K562 (cell line): ENCODE data around the gene ITPR3. TPM values are rescaled to one million over a fixed set of nuclear protein-coding genes. Genes with fewer than 3 reads are reported as not detected.

Source experiments
- ATAC-seq: fragments of 200-7000 bp; cut with Tn5 transposase; 3 replicates; pipeline ENCODE4 v1.9.1; 2020; ENCODE audit warnings: moderate library complexity
- BruUV-seq: library from RNA; stranded (reverse); fragments of 400-500 nt; replicated peaks from 2 replicates; lab custom pipeline; 2021; lab: Mats Ljungman, UMichigan
- CTCF ChIA-PET: fragments of 300-600 bp; formaldehyde crosslinking; extraction: SDS; loops from one replicate; lab custom pipeline; 2021; ENCODE audit warnings: low intra/inter-chr PET ratio; lab: Yijun Ruan, JAX
- POLR2A ChIA-PET: fragments of 300-600, 350-650 bp; sonication (Branson Sonifier 250); formaldehyde crosslinking; extraction: SDS; loops from one replicate; lab custom pipeline; 2021; ENCODE audit warnings: antibody characterized with exemption, inconsistent platforms; lab: Yijun Ruan, JAX
- DNase-seq, 4 experiments: peaks; one replicate each; pipeline versions ENCODE4 v3.0.0 to v3.0.0-alpha.2; 2011 to 2018; ENCODE audit warnings: low spot score in 3 of 4, mixed read lengths in 3 of 4; ENCODE audit errors: extremely low read depth in 1 of 4
- FAIRE-seq: peaks from 2 replicates; lab custom pipeline; 2011; peaks lifted over from hg19 to GRCh38; lab: Jason Lieb, UNC
- H2AFZ ChIP-seq: 2 replicates; pipeline ENCODE4 v1.6.0; 2011; ENCODE audit warnings: low read depth, low read length, control low read depth, inconsistent platforms
- H3K27ac ChIP-seq: fragments of 200-600 bp; 3 replicates; pipeline ENCODE4 v1.8.0; 2011; ENCODE audit warnings: low read depth, mild to moderate bottlenecking, control low read depth, inconsistent platforms, low read length, moderate library complexity, mixed read lengths; ENCODE audit errors: extremely low read depth
- H3K27me3 ChIP-seq, 2 experiments: fragments of 300-600 bp in 1 of 2; 2 replicates in 1 of 2; 3 replicates in 1 of 2; pipeline versions ENCODE4 v1.6.0 to v1.8.0; 2011; ENCODE audit warnings: inconsistent platforms in 2 of 2, low read length in 2 of 2, mild to moderate bottlenecking in 1 of 2, mixed read lengths in 1 of 2, moderate library complexity in 1 of 2; ENCODE audit not compliant: control insufficient read depth in 2 of 2, insufficient read depth in 2 of 2
- H3K36me3 ChIP-seq: fragments of 300-600 bp; 3 replicates; pipeline ENCODE4 v1.8.0; 2011; ENCODE audit warnings: mild to moderate bottlenecking, low read length, inconsistent platforms; ENCODE audit not compliant: control insufficient read depth, insufficient read depth
- H3K4me1 ChIP-seq, 2 experiments: fragments of 200-600 bp in 1 of 2; replicated peaks in 1 of 2; 2 replicates in 1 of 2; 3 replicates in 1 of 2; pipeline versions ENCODE4 v1.5.1 to v1.8.0; 2011; ENCODE audit warnings: inconsistent platforms in 2 of 2, low read length in 2 of 2, mild to moderate bottlenecking in 1 of 2, mixed read lengths in 1 of 2, moderate library complexity in 1 of 2; ENCODE audit not compliant: control insufficient read depth in 2 of 2, insufficient read depth in 2 of 2
- H3K4me2 ChIP-seq: 2 replicates; pipeline ENCODE4 v1.6.1; 2011; ENCODE audit warnings: low read length, control low read depth, inconsistent platforms, mixed read lengths; ENCODE audit not compliant: insufficient read depth
- H3K4me3 ChIP-seq: fragments of 200-600 bp; sonication (generic), shearing (Covaris generic); 2 replicates; pipeline ENCODE4 v1.5.1; 2016; ENCODE audit warnings: control low read depth, inconsistent platforms
- H3K79me2 ChIP-seq: fragments of 200-600 bp; 3 replicates; pipeline ENCODE4 v1.8.0; 2011; ENCODE audit warnings: low read length, inconsistent platforms; ENCODE audit not compliant: control insufficient read depth, insufficient read depth
- H3K9ac ChIP-seq, 2 experiments: 2 replicates each; pipeline versions ENCODE4 v1.6.0 to v1.6.1; 2011; ENCODE audit warnings: low read depth in 2 of 2, low read length in 2 of 2, control low read depth in 1 of 2, inconsistent platforms in 1 of 2, mild to moderate bottlenecking in 1 of 2, mixed read lengths in 1 of 2; ENCODE audit not compliant: insufficient read depth in 1 of 2
- H3K9me1 ChIP-seq: one replicate; pipeline ENCODE4 v1.6.0; 2011; ENCODE audit warnings: inconsistent platforms, mild to moderate bottlenecking, low read length, moderate library complexity; ENCODE audit not compliant: control insufficient read depth, insufficient read depth
- H3K9me3 ChIP-seq: replicated peaks from 2 replicates; pipeline ENCODE4 v1.5.1; 2011; ENCODE audit warnings: low read depth, low read length, inconsistent platforms; ENCODE audit not compliant: control insufficient read depth, insufficient read depth
- H4K20me1 ChIP-seq: replicated peaks from 2 replicates; pipeline ENCODE4 v1.6.1; 2011; ENCODE audit warnings: low read length, inconsistent platforms, mixed read lengths; ENCODE audit not compliant: control insufficient read depth, insufficient read depth
- HDGF ChIP-seq: fragments of 450-650 bp; IDR thresholded peaks from 2 replicates; pipeline ENCODE4 v1.6.1; 2016
- KAT2B ChIP-seq: IDR thresholded peaks from one replicate; pipeline ENCODE4 v1.6.1; 2012; ENCODE audit warnings: low read depth, mild to moderate bottlenecking, control low read depth, inconsistent platforms, low read length, moderate library complexity
- POLR2G ChIP-seq: fragments of 200-400 bp; formaldehyde crosslinking; IDR thresholded peaks from 2 replicates; pipeline ENCODE4 v1.6.1; 2017; ENCODE audit warnings: low read depth, mild to moderate bottlenecking, antibody characterized with exemption, low read length, moderate library complexity
- RB1 ChIP-seq: fragments of 450-650 bp; IDR thresholded peaks from 2 replicates; pipeline ENCODE4 v1.6.1; 2017; ENCODE audit warnings: low read depth, mild to moderate bottlenecking
- RBFOX2 ChIP-seq: fragments of 200-400 bp; formaldehyde crosslinking; IDR thresholded peaks from 2 replicates; pipeline ENCODE4 v1.6.1; 2017; ENCODE audit warnings: low read depth, mild to moderate bottlenecking, low read length, moderate library complexity
- SAFB2 ChIP-seq: fragments of 200-400 bp; formaldehyde crosslinking; IDR thresholded peaks from 2 replicates; pipeline ENCODE4 v1.6.1; 2018; ENCODE audit warnings: borderline replicate concordance, low read length, low read depth, moderate library complexity; ENCODE audit not compliant: severe bottlenecking
- ZEB2 ChIP-seq: fragments of 450-650 bp; IDR thresholded peaks from 2 replicates; pipeline ENCODE4 v1.6.1; 2016
- ZNF212 ChIP-seq: fragments of 450-650 bp; formaldehyde crosslinking; IDR thresholded peaks from 2 replicates; pipeline ENCODE4 v1.4.0; 2020; ENCODE audit warnings: mild to moderate bottlenecking
- WGBS: fragments of 100-300 bp; shearing (Covaris generic); methylation state at CpG from one replicate; pipeline ENCODE4 v1.1.6; 2016; ENCODE audit warnings: low coverage, mixed read lengths; ENCODE audit not compliant: insufficient coverage; ENCODE audit errors: missing lambda C conversion rate; 5-methylcytosine and 5-hydroxymethylcytosine counted together
- in situ Hi-C: fragments of 300-500 bp; cut with MboI; formaldehyde crosslinking; loops from 4 replicates; pipeline ENCODE4 v1.15.0; 2018; ENCODE audit warnings: inconsistent platforms, mixed read lengths
- intact Hi-C: fragments of 100-400 bp; cut with micrococcal nuclease; formaldehyde crosslinking; loops from 2 replicates; pipeline ENCODE4 v1.14.2; 2022
- polyA plus RNA-seq, 8 experiments: library from polyadenylated mRNA; depleted of rRNA in 4 of 8; stranded (reverse) in 5 of 8; unstranded in 3 of 8; fragments of >200 nt; fragmentation: Nextera tagmentation in 2 of 8; fragmentation: Illumina TruSeq in 1 of 8; extraction: Ambion mirVana in 2 of 8; extraction: Trizol in 1 of 8; gene quantifications; 2 replicates each; pipeline versions ENCODE4 v1.2.1 to v1.2.3, GENCODE V29; 2011 to 2014; ENCODE audit warnings: inconsistent platforms in 1 of 8, missing spikeins in 1 of 8
- total RNA-seq, 7 experiments: library from RNA; depleted of rRNA in 6 of 7; stranded (reverse); fragments of >200 nt in 6 of 7; fragmentation: Illumina TruSeq in 2 of 7; extraction: Trizol in 2 of 7; gene quantifications; 2 replicates each; pipeline versions ENCODE4 v1.2.1 to v1.2.3, GENCODE V29; 2011 to 2021; ENCODE audit warnings: low replicate concordance in 1 of 7
- TF ChIP-seq, protein P1 (sequence below): fragments of 150-350 bp; IDR thresholded peaks from 2 replicates; pipeline ENCODE4 v1.6.1; 2014; ENCODE audit warnings: low read depth, mild to moderate bottlenecking, low read length, borderline replicate concordance

Gene ITPR3
- total and polyA plus RNA-seq, 9 of the 15 experiments (the other 6 are each of a cell fraction or from before 2014, with no cell fraction given) = 0.39 to 35.7 (median 13.2) TPM

DNA sequence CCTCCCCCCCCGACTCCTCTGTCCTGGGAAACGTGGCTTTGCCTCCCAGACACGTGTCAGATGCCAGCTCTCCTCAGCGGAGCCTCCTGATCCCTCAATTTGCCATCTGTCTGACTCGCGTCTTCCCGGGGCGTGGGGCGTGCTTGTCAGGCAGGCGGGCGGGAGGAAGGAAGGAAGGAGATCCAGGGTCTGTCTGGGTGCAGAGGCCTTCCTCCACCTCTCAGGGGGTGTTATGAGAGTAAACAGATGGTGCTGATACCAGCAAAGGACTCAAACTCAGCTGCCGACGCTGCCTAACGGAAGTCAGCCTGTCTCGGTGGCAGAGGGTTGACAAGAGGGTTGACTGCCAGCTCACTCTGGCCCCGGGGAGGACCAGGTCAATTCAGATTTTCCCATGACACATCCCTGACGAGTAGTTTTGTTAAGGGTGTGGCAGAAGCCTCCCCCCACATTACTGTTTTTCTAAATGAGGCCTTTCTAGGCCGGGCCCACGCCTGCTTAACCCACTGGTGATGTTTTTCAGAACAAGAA, 73.3 kb downstream of the ITPR3 start:
- no peak overlapping the region for H2AFZ ChIP-seq
- H3K27me3 ChIP-seq = no peaks in the 10 kb centered on the region
- H3K4me2 ChIP-seq = no peak overlapping the region
- H3K36me3 ChIP-seq = peaks cover 100% of the 10 kb centered on the region
- CTCF ChIA-PET = no interaction called here
- H4K20me1 ChIP-seq = peaks cover 9% of the 10 kb centered on the region; the same call in 1 of the 2 replicates
- 66% methylated on average over 18 of the region's 19 CpGs for whole genome bisulfite sequencing
- no peak overlapping the region for H3K4me3 ChIP-seq
- FAIRE-seq (no peak), DNase-seq (peak in 2 of 4 experiments; percentile 50 to 56), ATAC-seq (no peak; the same call in 2 of the 3 replicates)
- no TSS peak for BruUV-seq
- H3K9me3 ChIP-seq = no peaks in the 10 kb centered on the region
- no peaks in the 10 kb centered on the region for H3K79me2 ChIP-seq
- peaks cover 5 to 26% of the 10 kb centered on the region in 2 experiments; a peak in 4 of 5 replicates for H3K4me1 ChIP-seq
- intact Hi-C loops = no loop called here
- POLR2A ChIA-PET = interaction anchor here (0.6 to 2.2 kb wide), 7 partner anchors 9 to 115 kb away, joined by 3 to 8 read pairs (median 4); partner anchors contain the start of genes BAK1 and UQCC2
- peak overlapping the region in 1 of 2 experiments; percentile 71; a peak in 2 of 4 replicates for H3K9ac ChIP-seq
- in situ Hi-C loops = no loop called here
- no peak overlapping the region for H3K27ac ChIP-seq
- no peaks in the 10 kb centered on the region for H3K9me1 ChIP-seq
- TF ChIP-seq ZNF212 (CRISPR knock-in tag) (no peak), POLR2G (peak; percentile 37; the same call in 1 of the 2 replicates)
- TF ChIP-seq, all 486 proteins: peak for 1

DNA sequence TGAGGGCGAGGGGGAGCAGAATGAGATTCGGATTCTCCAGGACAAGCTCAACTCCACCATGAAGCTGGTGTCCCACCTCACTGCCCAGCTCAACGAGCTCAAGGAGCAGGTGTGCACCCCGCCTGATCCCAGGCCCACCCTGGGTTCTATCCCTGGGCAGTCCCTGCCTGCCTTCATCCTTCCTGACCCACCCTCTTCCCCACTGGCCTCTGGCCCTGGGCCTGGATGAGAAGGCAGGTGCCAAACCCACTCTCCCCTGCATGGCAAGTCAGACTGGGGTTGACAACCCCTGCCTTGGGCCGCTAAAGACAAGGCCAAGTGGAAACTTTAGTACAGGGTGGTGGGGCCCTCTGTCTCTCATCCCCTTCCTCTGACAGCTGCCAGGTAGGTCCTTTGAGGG, 73.9 kb downstream of the ITPR3 start:
- no peak for FAIRE-seq
- peaks cover 9% of the 10 kb centered on the region; the same call in 1 of the 2 replicates for H4K20me1 ChIP-seq
- H2AFZ ChIP-seq = no peak overlapping the region
- intact Hi-C loops (no loop called here), in situ Hi-C loops (no loop called here)
- ChIA-PET POLR2A (interaction anchor here (0.5 to 2.2 kb wide), 7 partner anchors 9 to 420 kb away, joined by 3 to 8 read pairs (median 4); partner anchors contain the start of genes BAK1 and UQCC2), CTCF (no interaction called here)
- H3K27ac ChIP-seq = no peak overlapping the region
- H3K4me3 ChIP-seq = no peak overlapping the region
- H3K9ac ChIP-seq = peak overlapping the region in 1 of 2 experiments; percentile 71; a peak in 2 of 4 replicates
- WGBS = 81% methylated on average over 5 of the region's 5 CpGs
- peaks cover 5 to 26% of the 10 kb centered on the region in 2 experiments; a peak in 4 of 5 replicates for H3K4me1 ChIP-seq
- H3K79me2 ChIP-seq = no peaks in the 10 kb centered on the region
- peak; percentile 12; the same call in 2 of the 3 replicates for ATAC-seq
- H3K27me3 ChIP-seq = no peaks in the 10 kb centered on the region
- peaks cover 100% of the 10 kb centered on the region for H3K36me3 ChIP-seq
- no peaks in the 10 kb centered on the region for H3K9me3 ChIP-seq
- BruUV-seq = no TSS peak
- no peaks in the 10 kb centered on the region for H3K9me1 ChIP-seq
- H3K4me2 ChIP-seq = no peak overlapping the region
- no peak for DNase-seq
- TF ChIP-seq SAFB2 (no peak), KAT2B (no peak), RB1 (no peak), ZEB2 (no peak), RBFOX2 (0 out of 2 replicates have a peak, but pooled peaks have one; percentile 20), HDGF (no peak)
- TF ChIP-seq, protein P1, sequence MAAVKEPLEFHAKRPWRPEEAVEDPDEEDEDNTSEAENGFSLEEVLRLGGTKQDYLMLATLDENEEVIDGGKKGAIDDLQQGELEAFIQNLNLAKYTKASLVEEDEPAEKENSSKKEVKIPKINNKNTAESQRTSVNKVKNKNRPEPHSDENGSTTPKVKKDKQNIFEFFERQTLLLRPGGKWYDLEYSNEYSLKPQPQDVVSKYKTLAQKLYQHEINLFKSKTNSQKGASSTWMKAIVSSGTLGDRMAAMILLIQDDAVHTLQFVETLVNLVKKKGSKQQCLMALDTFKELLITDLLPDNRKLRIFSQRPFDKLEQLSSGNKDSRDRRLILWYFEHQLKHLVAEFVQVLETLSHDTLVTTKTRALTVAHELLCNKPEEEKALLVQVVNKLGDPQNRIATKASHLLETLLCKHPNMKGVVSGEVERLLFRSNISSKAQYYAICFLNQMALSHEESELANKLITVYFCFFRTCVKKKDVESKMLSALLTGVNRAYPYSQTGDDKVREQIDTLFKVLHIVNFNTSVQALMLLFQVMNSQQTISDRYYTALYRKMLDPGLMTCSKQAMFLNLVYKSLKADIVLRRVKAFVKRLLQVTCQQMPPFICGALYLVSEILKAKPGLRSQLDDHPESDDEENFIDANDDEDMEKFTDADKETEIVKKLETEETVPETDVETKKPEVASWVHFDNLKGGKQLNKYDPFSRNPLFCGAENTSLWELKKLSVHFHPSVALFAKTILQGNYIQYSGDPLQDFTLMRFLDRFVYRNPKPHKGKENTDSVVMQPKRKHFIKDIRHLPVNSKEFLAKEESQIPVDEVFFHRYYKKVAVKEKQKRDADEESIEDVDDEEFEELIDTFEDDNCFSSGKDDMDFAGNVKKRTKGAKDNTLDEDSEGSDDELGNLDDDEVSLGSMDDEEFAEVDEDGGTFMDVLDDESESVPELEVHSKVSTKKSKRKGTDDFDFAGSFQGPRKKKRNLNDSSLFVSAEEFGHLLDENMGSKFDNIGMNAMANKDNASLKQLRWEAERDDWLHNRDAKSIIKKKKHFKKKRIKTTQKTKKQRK = no peak
